GM12873 (cell line): ENCODE measurements around the gene OR51F1.

Experiments
- TF ChIP-seq, protein P1 (sequence below): IDR thresholded peaks from 2 replicates; pipeline ENCODE4 v1.5.1; 2012; ENCODE audit warnings: low read depth, mild to moderate bottlenecking, moderate library complexity, low read length, control low read depth; ENCODE audit not compliant: insufficient read depth; ENCODE audit errors: missing control alignments

OR51F1 gene, protein sequence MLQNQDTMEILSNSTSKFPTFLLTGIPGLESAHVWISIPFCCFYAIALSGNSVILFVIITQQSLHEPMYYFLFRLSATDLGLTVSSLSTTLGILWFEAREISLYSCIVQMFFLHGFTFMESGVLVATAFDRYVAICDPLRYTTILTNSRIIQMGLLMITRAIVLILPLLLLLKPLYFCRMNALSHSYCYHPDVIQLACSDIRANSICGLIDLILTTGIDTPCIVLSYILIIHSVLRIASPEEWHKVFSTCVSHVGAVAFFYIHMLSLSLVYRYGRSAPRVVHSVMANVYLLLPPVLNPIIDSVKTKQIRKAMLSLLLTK

DNA sequence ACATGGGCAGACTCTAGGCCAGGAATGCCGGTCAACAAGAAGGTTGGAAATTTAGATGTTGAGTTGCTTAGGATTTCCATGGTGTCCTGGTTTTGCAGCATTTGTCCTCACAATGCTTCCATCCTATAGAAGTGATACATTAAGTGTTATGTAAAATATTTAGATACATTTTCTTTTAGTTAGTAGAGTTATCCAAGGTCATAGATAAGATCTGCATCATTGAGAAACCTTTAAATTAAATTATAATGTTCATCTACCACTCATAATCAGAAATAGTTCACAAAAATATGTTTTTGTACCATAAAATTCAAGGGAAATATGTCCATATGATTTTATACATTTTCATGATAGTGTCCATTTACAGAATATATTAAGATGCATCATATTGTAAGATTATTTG, at the start of gene OR51F1:
OR51F1 (minus strand) TSS at position 101 of the 400 bp plus-strand sequence; CDS start at position 101, 0 bp downstream.
- TF ChIP-seq, protein P1, sequence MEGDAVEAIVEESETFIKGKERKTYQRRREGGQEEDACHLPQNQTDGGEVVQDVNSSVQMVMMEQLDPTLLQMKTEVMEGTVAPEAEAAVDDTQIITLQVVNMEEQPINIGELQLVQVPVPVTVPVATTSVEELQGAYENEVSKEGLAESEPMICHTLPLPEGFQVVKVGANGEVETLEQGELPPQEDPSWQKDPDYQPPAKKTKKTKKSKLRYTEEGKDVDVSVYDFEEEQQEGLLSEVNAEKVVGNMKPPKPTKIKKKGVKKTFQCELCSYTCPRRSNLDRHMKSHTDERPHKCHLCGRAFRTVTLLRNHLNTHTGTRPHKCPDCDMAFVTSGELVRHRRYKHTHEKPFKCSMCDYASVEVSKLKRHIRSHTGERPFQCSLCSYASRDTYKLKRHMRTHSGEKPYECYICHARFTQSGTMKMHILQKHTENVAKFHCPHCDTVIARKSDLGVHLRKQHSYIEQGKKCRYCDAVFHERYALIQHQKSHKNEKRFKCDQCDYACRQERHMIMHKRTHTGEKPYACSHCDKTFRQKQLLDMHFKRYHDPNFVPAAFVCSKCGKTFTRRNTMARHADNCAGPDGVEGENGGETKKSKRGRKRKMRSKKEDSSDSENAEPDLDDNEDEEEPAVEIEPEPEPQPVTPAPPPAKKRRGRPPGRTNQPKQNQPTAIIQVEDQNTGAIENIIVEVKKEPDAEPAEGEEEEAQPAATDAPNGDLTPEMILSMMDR = no peak

DNA sequence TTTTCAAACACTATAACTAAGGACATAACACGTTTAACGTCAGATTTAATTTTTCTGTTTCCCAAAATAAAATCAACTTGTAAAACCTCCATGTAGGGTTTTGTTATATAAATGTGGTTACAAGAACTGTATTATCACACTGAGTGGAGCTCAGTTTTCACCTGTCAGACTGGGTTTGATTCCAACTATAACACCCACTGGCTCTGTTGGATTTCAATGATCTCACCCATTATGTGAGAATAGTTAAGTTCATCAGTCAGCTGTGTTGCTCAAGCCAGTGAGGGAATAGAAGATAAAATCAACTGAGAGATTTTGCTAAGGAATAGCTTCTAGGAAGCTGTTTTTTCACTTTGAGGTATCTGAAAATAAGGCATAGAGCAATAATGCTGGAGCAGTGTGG, 39.5 kb upstream of the OR51F1 start:
- TF ChIP-seq, protein P1 = no peak

DNA sequence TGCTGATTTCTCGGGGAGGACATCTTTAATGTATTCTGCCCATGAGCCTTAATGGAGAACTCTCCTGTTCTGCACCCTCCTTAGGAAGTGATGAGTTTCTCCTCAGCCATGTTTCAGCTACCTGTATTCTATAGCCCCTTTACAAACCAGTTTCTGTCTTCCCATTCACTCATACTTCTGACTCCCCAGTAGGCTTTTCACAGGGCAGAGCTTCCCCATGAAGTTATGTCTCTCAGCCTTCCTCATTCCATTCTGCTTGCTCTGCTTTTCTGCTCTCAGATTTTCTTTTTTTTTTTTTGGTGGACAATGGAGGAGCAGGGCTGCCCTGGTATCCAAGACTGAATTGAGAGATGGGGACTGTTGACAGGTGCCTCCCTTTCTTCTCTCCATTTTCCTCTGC, 38.7 kb upstream of the OR51F1 start:
- TF ChIP-seq, protein P1 = no peak

DNA sequence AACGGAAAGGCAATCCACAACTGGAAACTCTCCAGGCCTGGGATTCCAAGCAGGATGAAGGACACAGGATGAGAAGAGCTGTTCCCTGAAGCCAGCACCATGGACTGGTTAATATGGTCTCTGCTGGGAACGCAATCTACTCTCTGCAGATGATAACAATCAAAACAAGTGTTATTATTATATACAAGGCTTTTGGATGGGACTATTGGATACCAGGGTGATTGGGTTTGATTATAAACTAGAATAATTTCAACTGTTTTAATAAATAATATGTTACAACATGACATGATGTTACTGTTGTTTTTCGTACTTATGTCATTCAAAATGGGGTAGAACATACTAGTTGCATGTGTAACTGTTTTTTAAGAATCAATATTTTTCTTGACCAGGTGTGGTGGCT, 34.5 kb upstream of the OR51F1 start, which contains the start of gene OR52R1:
OR52R1 (minus strand) TSS at position 101 of the 400 bp plus-strand sequence; CDS start at position 101, 0 bp downstream.
- TF ChIP-seq, protein P1 = no peak

DNA sequence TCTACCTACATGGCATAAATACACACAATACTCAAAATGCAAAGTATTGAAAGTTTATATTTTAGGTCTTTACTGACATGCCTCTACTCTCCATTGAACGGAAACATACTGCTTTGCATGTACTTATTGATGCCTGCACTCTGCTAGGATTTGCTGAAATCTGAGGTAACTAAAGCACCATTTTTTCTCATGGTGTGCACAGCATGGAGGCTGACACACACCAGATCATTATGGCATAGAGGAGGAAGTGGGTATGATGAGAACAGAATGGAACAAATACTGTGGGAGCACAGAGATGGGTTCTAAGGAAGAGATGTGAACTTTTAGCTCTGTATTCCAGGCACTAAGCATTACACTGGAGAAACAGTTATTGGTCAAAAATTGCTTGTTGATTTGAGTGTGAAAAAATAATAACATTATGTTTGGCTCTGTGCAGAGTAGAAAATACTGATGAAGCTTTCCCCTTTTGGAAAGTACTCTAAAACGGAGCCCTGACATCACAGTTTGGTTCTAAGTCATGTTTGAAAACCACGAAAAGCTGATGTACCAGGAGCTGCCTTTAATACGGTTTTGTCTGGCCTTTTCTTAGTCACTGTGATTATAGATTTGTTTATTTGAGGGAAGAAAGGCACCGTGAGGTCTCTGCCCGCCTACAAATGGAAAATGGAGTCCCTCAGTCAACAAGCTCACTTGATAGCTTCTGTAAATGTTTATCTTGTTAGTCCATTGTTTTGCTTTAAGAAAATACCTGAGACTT, 28.9 kb upstream of the OR51F1 start:
- TF ChIP-seq, protein P1 = no peak

DNA sequence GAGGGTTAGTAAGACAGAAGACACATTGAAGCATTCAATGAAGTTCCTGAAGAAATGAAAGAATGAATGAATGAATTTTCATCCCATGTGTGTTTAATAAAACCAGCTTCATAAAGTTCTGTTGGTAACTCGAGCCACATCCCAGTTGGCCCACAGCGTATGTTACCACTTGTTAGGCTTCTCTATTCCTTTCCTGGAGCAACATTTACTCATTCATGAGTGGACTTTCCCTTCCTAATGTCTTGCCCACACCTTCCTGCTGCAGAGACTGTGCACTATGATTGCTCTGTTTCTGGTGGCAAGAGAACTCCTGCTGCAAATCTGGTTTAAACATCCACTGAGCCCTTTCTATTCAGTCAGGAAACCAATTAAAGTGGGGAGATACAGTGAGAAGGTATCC, 27.5 kb upstream of the OR51F1 start:
- TF ChIP-seq, protein P1 = no peak

DNA sequence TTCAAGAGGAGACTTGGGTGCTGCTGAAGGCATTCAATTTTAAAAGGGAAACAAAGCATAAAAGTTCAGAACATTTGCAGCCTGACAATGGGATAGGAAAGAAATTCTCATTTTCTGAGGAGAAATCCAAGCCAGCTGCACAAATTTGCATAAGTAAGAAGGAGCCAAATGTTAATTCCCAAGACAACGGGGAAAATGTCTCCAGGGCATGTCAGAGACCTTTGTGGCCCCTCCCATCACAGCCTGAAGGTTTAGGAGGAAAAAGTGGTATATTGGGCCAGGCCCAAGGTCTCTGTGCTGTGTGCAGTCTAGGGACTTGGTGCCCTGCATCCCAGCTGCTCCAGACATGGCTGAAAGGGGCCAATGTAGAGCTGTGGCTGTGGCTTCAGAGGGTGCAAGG, 12.7 kb upstream of the OR51F1 start:
- TF ChIP-seq, protein P1 = no peak
